Measurements from ENCODE around the gene COL4A6. TPM values are rescaled to one million over a fixed set of nuclear protein-coding genes. Genes with fewer than 3 reads are reported as not detected.

Gene COL4A6
- total and polyA plus RNA-seq, 2 experiments from 2014 or later = 4.0 to 12.9 TPM

- H3K4me1 ChIP-seq (ENCODE audit: insufficient read depth) = peaks cover 1% of the 10 kb centered on the region
- no peaks in the 10 kb centered on the region for H3K36me3 ChIP-seq (replicated peaks; ENCODE audit: insufficient read depth, low read depth)
- H3K4me2 ChIP-seq = no peak overlapping the region
- H3K4me3 ChIP-seq = no peak overlapping the region
- TF ChIP-seq EZH2phosphoT487 (IDR thresholded peaks at IDR 0.05; ENCODE audit: low read depth, severe bottlenecking, unreplicated experiment) = no peak
- TF ChIP-seq CTCF (IDR thresholded peaks at IDR 0.05; ENCODE audit: poor library complexity) = no peak
- no peak for TF ChIP-seq EZH2 (IDR thresholded peaks at IDR 0.05; ENCODE audit: borderline replicate concordance)
- 61% methylated on average over 1 of the region's 1 CpG for WGBS (ENCODE audit: low lambda C conversion rate, missing lambda C conversion rate)
- DNase-seq (ENCODE audit: low spot score) = no peak
- H3K27ac ChIP-seq = peak overlapping the region; percentile 30
- H4K20me1 ChIP-seq (ENCODE audit: insufficient read depth, poor library complexity, severe bottlenecking) = no peaks in the 10 kb centered on the region
- H3K79me2 ChIP-seq = no peaks in the 10 kb centered on the region
- no peaks in the 10 kb centered on the region for H3K9me2 ChIP-seq (replicated peaks; ENCODE audit: insufficient read depth)
- no peaks in the 10 kb centered on the region for H3K27me3 ChIP-seq
- no peak overlapping the region for H2AFZ ChIP-seq
- H3K9me3 ChIP-seq (ENCODE audit: low read depth) = no peaks in the 10 kb centered on the region
These were observed 226.9 kb downstream of the COL4A6 start for GRCh38 chrX:108211301-108211700.

GRCh38 chrX:108209006-108209554 lies 229.1 kb downstream of the COL4A6 start:
- Histone ChIP-seq H4K20me1 (ENCODE audit: insufficient read depth, poor library complexity, severe bottlenecking) (no peaks in the 10 kb centered on the region), H3K27ac (peak overlapping the region; percentile 15), H3K4me1 (ENCODE audit: insufficient read depth) (no peaks in the 10 kb centered on the region), H3K9me2 (replicated peaks; ENCODE audit: insufficient read depth) (no peaks in the 10 kb centered on the region), H3K36me3 (replicated peaks; ENCODE audit: insufficient read depth, low read depth) (no peaks in the 10 kb centered on the region), H2AFZ (no peak overlapping the region), H3K79me2 (no peaks in the 10 kb centered on the region), H3K27me3 (no peaks in the 10 kb centered on the region), H3K4me2 (no peak overlapping the region), H3K9me3 (ENCODE audit: low read depth) (no peaks in the 10 kb centered on the region), H3K4me3 (no peak overlapping the region)
- no peak for TF ChIP-seq EZH2 (IDR thresholded peaks at IDR 0.05; ENCODE audit: borderline replicate concordance)
- TF ChIP-seq CTCF (IDR thresholded peaks at IDR 0.05; ENCODE audit: poor library complexity) = no peak
- TF ChIP-seq EZH2phosphoT487 (IDR thresholded peaks at IDR 0.05; ENCODE audit: low read depth, severe bottlenecking, unreplicated experiment) = no peak
- 85% methylated on average over 3 of the region's 3 CpGs for WGBS (ENCODE audit: low lambda C conversion rate, missing lambda C conversion rate)
- DNase-seq (ENCODE audit: low spot score) = no peak

GRCh38 chrX:108203540-108203939 lies 234.7 kb downstream of the COL4A6 start:
- WGBS (ENCODE audit: low lambda C conversion rate, missing lambda C conversion rate) = 65% methylated on average over 3 of the region's 3 CpGs
- Histone ChIP-seq H2AFZ (no peak overlapping the region), H3K9me3 (ENCODE audit: low read depth) (no peaks in the 10 kb centered on the region), H3K27me3 (no peaks in the 10 kb centered on the region), H3K36me3 (replicated peaks; ENCODE audit: insufficient read depth, low read depth) (no peaks in the 10 kb centered on the region), H4K20me1 (ENCODE audit: insufficient read depth, poor library complexity, severe bottlenecking) (no peaks in the 10 kb centered on the region), H3K4me3 (no peak overlapping the region), H3K27ac (no peak overlapping the region), H3K9me2 (replicated peaks; ENCODE audit: insufficient read depth) (no peaks in the 10 kb centered on the region), H3K4me1 (ENCODE audit: insufficient read depth) (no peaks in the 10 kb centered on the region), H3K4me2 (no peak overlapping the region), H3K79me2 (no peaks in the 10 kb centered on the region)
- DNase-seq (ENCODE audit: low spot score) = no peak
- TF ChIP-seq EZH2phosphoT487 (IDR thresholded peaks at IDR 0.05; ENCODE audit: low read depth, severe bottlenecking, unreplicated experiment) (no peak), EZH2 (IDR thresholded peaks at IDR 0.05; ENCODE audit: borderline replicate concordance) (no peak), CTCF (IDR thresholded peaks at IDR 0.05; ENCODE audit: poor library complexity) (no peak)

All from hepatocyte (in vitro differentiated cells).